ENCODE data around the gene MAD1L1.

MAD1L1 gene

GRCh38 chr7:2171855-2172254 lies 60.9 kb downstream of the MAD1L1 start:
- DNase-seq, result peak in 2 of 3 experiments; percentile 5 to 17

GRCh38 chr7:2170576-2171521 lies 61.9 kb downstream of the MAD1L1 start:
- DNase-seq, result no peak

GRCh38 chr7:2169923-2170575 lies 62.7 kb downstream of the MAD1L1 start:
- DNase-seq, result peak in 2 of 3 experiments; percentile 28 to 45

- no peak for DNase-seq
These were observed 64.0 kb downstream of the MAD1L1 start for GRCh38 chr7:2168615-2169311.

- DNase-seq, result no peak
These were observed 66.0 kb downstream of the MAD1L1 start for GRCh38 chr7:2166625-2167280.

- DNase-seq, result no peak
These were observed 66.8 kb downstream of the MAD1L1 start for GRCh38 chr7:2165610-2166594.

- DNase-seq, result no peak
These were observed 67.5 kb downstream of the MAD1L1 start for GRCh38 chr7:2165239-2165609.

GRCh38 chr7:2164646-2165045 lies 68.1 kb downstream of the MAD1L1 start:
- no peak for DNase-seq

- DNase-seq, result peak in 1 of 3 experiments; percentile 18
These were observed 68.9 kb downstream of the MAD1L1 start for GRCh38 chr7:2163600-2164555.

- peak in 2 of 3 experiments; percentile 3 to 46 for DNase-seq
These were observed 69.8 kb downstream of the MAD1L1 start for GRCh38 chr7:2162959-2163358.

- DNase-seq, result peak in 1 of 3 experiments; percentile 46
These were observed 70.5 kb downstream of the MAD1L1 start for GRCh38 chr7:2162004-2162902.

GRCh38 chr7:2159176-2159520 lies 73.6 kb downstream of the MAD1L1 start:
- DNase-seq, result no peak

GRCh38 chr7:2158331-2159175 lies 74.2 kb downstream of the MAD1L1 start:
- peak; percentile 19 to 80 (median 56) for DNase-seq

- peak; percentile 79 to 99 (median 96) for DNase-seq
These were observed 75.1 kb downstream of the MAD1L1 start for GRCh38 chr7:2157473-2158279.

- DNase-seq, result no peak
These were observed 75.8 kb downstream of the MAD1L1 start for GRCh38 chr7:2156756-2157472.

GRCh38 chr7:2154831-2155230 lies 77.9 kb downstream of the MAD1L1 start:
- DNase-seq, result no peak

GRCh38 chr7:2154121-2154520 lies 78.6 kb downstream of the MAD1L1 start:
- DNase-seq, result no peak

All from NCI-H1417 (cell line).